ENCODE measurements around the gene SRGAP3. TPM values are rescaled to one million over a fixed set of nuclear protein-coding genes. Genes with fewer than 3 reads are reported as not detected.

The SRGAP3 gene
- total RNA-seq, 4 donors from 2014 or later, result 2.0 to 6.9 (median 4.8) TPM

- Histone ChIP-seq H3K9me3 (no peaks in the 10 kb centered on the region), H3K27ac (no peak overlapping the region), H3K27me3 (no peaks in the 10 kb centered on the region), H3K36me3 (peaks cover 0 to 14% of the 10 kb centered on the region in 2 donors), H3K4me3 (no peak overlapping the region), H3K4me1 (peaks cover 0 to 8% (median 0%) of the 10 kb centered on the region in 3 donors)
- 80% methylated on average over 5 of the region's 5 CpGs; no CpG with 5 or more reads in 1 of the 2 donors for WGBS, 2 donors (ENCODE audit: low coverage in 1 of 2)
- no peak for ATAC-seq
- TF ChIP-seq POLR2AphosphoS5 (IDR thresholded peaks at IDR 0.05) (no peak), CTCF (IDR thresholded peaks at IDR 0.05) (no peak), EP300 (IDR thresholded peaks at IDR 0.05) (no peak), POLR2A (IDR thresholded peaks at IDR 0.05) (no peak)
Observed at GRCh38 chr3:9100513-9100894, 148.9 kb downstream of the SRGAP3 start.

DNA sequence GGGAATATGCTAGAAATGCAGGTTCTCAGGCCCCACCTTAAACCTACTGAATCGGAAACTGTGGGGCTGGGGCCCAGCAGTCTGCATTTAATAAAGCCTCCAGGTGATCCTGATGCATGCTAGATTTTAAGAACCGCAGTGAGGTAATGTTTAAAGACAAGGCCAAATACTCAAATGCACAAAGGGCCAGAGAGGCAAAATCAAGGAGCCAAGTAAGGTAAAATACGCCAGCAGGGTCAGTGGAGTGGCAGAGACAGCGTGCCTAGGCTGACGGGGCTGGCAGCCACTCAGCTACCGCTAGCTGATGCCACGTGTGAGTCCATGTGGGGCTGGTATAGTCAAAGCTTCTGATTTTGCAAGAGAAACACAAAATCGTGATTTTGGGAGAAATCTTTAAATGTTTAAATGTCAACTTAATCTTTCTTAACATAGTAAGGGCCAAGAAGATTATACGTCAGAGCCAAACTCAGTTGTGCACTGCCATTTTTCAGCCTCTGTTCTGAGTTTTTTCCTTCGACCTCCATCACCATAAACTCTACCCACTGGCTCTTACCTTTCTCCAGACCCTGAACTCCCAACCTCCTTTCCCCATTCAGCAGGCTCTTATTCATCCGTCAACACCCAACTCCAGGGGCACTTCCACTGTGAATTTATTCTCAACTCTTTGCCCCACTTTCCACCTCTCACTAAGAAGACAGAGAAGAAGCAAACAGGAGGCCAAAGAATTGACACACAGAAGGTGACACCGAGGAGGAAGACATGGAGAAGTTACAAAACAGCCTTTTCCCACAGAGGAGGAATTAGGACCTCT, 149.5 kb downstream of the SRGAP3 start:
- H3K4me3 ChIP-seq, result no peak overlapping the region
- no peak for ATAC-seq
- TF ChIP-seq POLR2A (IDR thresholded peaks at IDR 0.05) (no peak), EP300 (IDR thresholded peaks at IDR 0.05) (no peak), POLR2AphosphoS5 (IDR thresholded peaks at IDR 0.05) (no peak), CTCF (IDR thresholded peaks at IDR 0.05) (no peak)
- no peak overlapping the region for H3K27ac ChIP-seq
- H3K4me1 ChIP-seq, result peaks cover 0 to 8% (median 0%) of the 10 kb centered on the region in 3 donors
- H3K27me3 ChIP-seq, result no peaks in the 10 kb centered on the region
- peaks cover 0 to 14% of the 10 kb centered on the region in 2 donors for H3K36me3 ChIP-seq
- no peaks in the 10 kb centered on the region for H3K9me3 ChIP-seq
- WGBS, 2 donors (ENCODE audit: low coverage in 1 of 2), result 84 to 96% methylated on average over 6 to 11 of the region's 12 CpGs

DNA sequence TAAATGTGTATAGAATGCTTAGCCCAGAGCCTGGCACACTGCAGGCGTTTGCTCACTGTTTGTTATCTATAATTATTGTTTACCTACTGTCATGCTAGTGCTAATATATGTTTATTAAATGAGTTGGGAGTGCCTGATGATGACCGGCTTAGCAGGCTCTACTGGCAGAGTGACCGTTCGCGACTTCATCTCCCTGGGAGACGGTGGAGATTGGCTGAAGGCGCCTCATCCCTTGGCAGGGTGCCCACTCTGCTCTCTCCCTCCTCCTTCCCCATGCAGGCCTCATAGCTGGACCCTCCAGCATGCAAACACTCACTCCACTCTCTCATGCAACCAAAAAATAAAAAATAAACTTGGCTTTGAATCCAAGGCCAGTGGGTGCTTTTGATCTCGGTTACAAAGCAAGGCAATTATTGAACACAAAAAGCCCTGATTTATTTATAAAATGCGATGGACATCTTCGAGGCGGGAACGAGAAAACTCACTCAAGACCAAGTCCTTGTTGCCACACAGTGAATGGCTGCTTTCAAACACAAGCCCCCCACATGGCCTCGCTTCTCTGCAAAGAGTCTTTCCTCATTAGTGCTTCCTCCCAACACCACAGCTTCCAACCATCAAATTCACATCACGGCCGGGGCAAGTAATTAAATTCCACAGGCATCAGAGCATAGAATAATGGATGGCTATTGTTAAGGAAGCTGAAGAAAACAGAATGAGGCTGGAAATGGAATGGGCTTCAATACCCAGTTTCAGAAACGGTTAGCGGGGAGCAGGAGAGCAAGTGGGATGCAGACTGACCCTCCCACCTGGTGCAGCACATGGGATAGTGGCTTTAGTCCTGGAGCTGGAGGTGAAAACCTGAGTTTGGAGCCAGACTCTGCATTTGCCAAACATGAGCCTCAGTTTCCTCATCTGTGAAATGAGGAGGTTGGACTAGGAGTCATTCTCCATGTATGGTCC, 150.4 kb downstream of the SRGAP3 start:
- H3K4me1 ChIP-seq, result peaks cover 0 to 8% (median 0%) of the 10 kb centered on the region in 3 donors
- no peak for ATAC-seq
- no peak overlapping the region for H3K4me3 ChIP-seq
- H3K36me3 ChIP-seq, result peaks cover 0 to 5% of the 10 kb centered on the region in 2 donors
- 44 to 58% methylated on average over 10 to 17 of the region's 17 CpGs for WGBS, 2 donors (ENCODE audit: low coverage in 1 of 2)
- H3K27me3 ChIP-seq, result no peaks in the 10 kb centered on the region
- no peak for TF ChIP-seq EP300 (IDR thresholded peaks at IDR 0.05)
- TF ChIP-seq POLR2A (IDR thresholded peaks at IDR 0.05), result no peak
- no peak for TF ChIP-seq POLR2AphosphoS5 (IDR thresholded peaks at IDR 0.05)
- no peak for TF ChIP-seq CTCF (IDR thresholded peaks at IDR 0.05)
- no peaks in the 10 kb centered on the region for H3K9me3 ChIP-seq
- no peak overlapping the region for H3K27ac ChIP-seq

DNA sequence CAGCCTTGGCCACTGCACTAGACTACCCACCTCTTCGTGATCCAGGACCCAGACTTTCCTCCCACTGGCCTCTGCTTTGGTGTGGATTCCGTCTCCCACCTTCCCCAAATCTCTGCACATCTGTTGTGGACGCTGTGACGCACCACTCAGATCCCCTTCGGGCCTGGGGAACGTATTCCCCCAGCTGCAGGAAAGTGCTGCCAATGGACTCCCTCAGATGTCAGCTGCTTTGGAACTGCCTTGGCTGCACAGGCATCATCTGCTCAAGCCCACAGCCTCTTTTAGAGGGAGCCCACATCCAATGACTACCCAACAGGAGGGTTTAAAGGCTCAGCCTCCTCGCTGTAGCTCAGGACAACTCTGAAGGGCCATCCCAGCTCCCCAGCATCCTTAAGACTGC, 152.0 kb downstream of the SRGAP3 start:
- Histone ChIP-seq H3K4me1 (peaks cover 0 to 4% (median 0%) of the 10 kb centered on the region in 3 donors), H3K9me3 (no peaks in the 10 kb centered on the region), H3K36me3 (no peaks in the 10 kb centered on the region), H3K4me3 (no peak overlapping the region), H3K27me3 (no peaks in the 10 kb centered on the region), H3K27ac (no peak overlapping the region)
- 87 to 94% methylated on average over 3 to 5 of the region's 7 CpGs for WGBS, 2 donors (ENCODE audit: low coverage in 1 of 2)
- TF ChIP-seq CTCF (IDR thresholded peaks at IDR 0.05) (no peak), POLR2AphosphoS5 (IDR thresholded peaks at IDR 0.05) (no peak), EP300 (IDR thresholded peaks at IDR 0.05) (no peak), POLR2A (IDR thresholded peaks at IDR 0.05) (no peak)
- no peak for ATAC-seq

All from gastroesophageal sphincter (tissue), 4 donors.